ENCODE results near the gene RBM6. TPM values are rescaled to one million over a fixed set of nuclear protein-coding genes. Genes with fewer than 3 reads are reported as not detected.

Gene RBM6
- total RNA-seq, 1 donor from 2014 or later = 53.9 TPM

DNA sequence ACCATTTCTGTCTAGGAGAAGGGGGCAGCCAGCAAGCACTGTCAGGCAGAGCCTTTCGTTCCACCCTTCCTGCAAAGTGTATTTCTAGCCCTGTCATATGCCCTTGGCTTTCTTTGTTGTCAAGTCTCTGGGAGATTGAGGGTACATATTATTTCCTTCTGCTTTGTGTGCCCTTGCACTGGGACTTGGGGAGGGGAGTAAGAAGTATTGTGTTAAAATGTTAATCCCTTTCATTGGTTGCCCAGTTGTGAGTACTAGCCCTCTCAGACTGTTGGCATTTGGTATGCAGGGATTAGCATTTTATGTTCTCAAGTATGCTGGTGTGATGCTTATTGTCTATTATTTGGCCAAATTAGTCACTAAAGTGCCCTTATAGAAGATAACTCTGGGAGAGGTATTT, 63.9 kb downstream of the RBM6 start:
- H3K4me3 ChIP-seq (ENCODE audit: insufficient read depth, low read depth, low read length) = no peak overlapping the region
- peaks cover 42% of the 10 kb centered on the region for H3K79me2 ChIP-seq (ENCODE audit: insufficient read depth, low read length)
- no peaks in the 10 kb centered on the region for H3K9me3 ChIP-seq (ENCODE audit: insufficient read depth, low read depth, low read length)
- Mint-ChIP-seq H3K27ac (ENCODE audit: unreplicated experiment) (no peak overlapping the region), H3K9me3 (ENCODE audit: unreplicated experiment) (no peaks in the 10 kb centered on the region), H3K4me1 (ENCODE audit: low read depth, unreplicated experiment) (peaks cover 7% of the 10 kb centered on the region), H3K27me3 (ENCODE audit: low read depth, unreplicated experiment) (no peaks in the 10 kb centered on the region), H3K4me3 (ENCODE audit: unreplicated experiment) (no peak overlapping the region), H3K36me3 (ENCODE audit: low read depth, unreplicated experiment) (peaks cover 12% of the 10 kb centered on the region)
- peak overlapping the region; percentile 2 for H3K4me2 ChIP-seq (ENCODE audit: low read length)
- H3K27ac ChIP-seq (ENCODE audit: low read depth, low read length) = no peak overlapping the region
- no peaks in the 10 kb centered on the region for H3K27me3 ChIP-seq (ENCODE audit: insufficient read depth, low read length)
- no peak overlapping the region for H2AFZ ChIP-seq (ENCODE audit: low read depth, low read length)
- peaks cover 1% of the 10 kb centered on the region for H3K4me1 ChIP-seq (ENCODE audit: insufficient read depth, low read length)
- no peak overlapping the region for H3K9ac ChIP-seq (ENCODE audit: low read length)
- peaks cover 12% of the 10 kb centered on the region for H3K36me3 ChIP-seq (ENCODE audit: insufficient read depth, low read length)
- peaks cover 39% of the 10 kb centered on the region for H4K20me1 ChIP-seq (ENCODE audit: insufficient read depth, low read length)
- TF ChIP-seq CTCF (IDR thresholded peaks at IDR 0.05; ENCODE audit: insufficient read depth, low read depth, low read length) = no peak
- no peak for TF ChIP-seq EZH2 (IDR thresholded peaks at IDR 0.05; ENCODE audit: insufficient read depth, low read length)
- DNase-seq (ENCODE audit: low read depth) (no peak), FAIRE-seq (peak; percentile 56)

GRCh38 chr3:50008931-50009330, 69.0 kb downstream of the RBM6 start:
- H3K27me3 ChIP-seq (ENCODE audit: insufficient read depth, low read length) = no peaks in the 10 kb centered on the region
- H2AFZ ChIP-seq (ENCODE audit: low read depth, low read length) = no peak overlapping the region
- H3K9ac ChIP-seq (ENCODE audit: low read length) = no peak overlapping the region
- H3K4me3 ChIP-seq (ENCODE audit: insufficient read depth, low read depth, low read length) = no peak overlapping the region
- peaks cover 32% of the 10 kb centered on the region for H4K20me1 ChIP-seq (ENCODE audit: insufficient read depth, low read length)
- Mint-ChIP-seq H3K36me3 (ENCODE audit: low read depth, unreplicated experiment) (peaks cover 14% of the 10 kb centered on the region), H3K27me3 (ENCODE audit: low read depth, unreplicated experiment) (no peaks in the 10 kb centered on the region), H3K4me1 (ENCODE audit: low read depth, unreplicated experiment) (peaks cover 10% of the 10 kb centered on the region), H3K27ac (ENCODE audit: unreplicated experiment) (no peak overlapping the region), H3K9me3 (ENCODE audit: unreplicated experiment) (no peaks in the 10 kb centered on the region), H3K4me3 (ENCODE audit: unreplicated experiment) (no peak overlapping the region)
- H3K9me3 ChIP-seq (ENCODE audit: insufficient read depth, low read depth, low read length) = no peaks in the 10 kb centered on the region
- no peaks in the 10 kb centered on the region for H3K36me3 ChIP-seq (ENCODE audit: insufficient read depth, low read length)
- TF ChIP-seq CTCF (IDR thresholded peaks at IDR 0.05; ENCODE audit: insufficient read depth, low read depth, low read length) = no peak
- TF ChIP-seq EZH2 (IDR thresholded peaks at IDR 0.05; ENCODE audit: insufficient read depth, low read length) = no peak
- H3K27ac ChIP-seq (ENCODE audit: low read depth, low read length) = no peak overlapping the region
- H3K4me2 ChIP-seq (ENCODE audit: low read length) = no peak overlapping the region
- FAIRE-seq (no peak), DNase-seq (ENCODE audit: low read depth) (peak; percentile 43)
- peaks cover 23% of the 10 kb centered on the region for H3K79me2 ChIP-seq (ENCODE audit: insufficient read depth, low read length)
- peaks cover 3% of the 10 kb centered on the region for H3K4me1 ChIP-seq (ENCODE audit: insufficient read depth, low read length)

GRCh38 chr3:50010959-50011358, 71.0 kb downstream of the RBM6 start:
- no peaks in the 10 kb centered on the region for H3K9me3 Mint-ChIP-seq (ENCODE audit: unreplicated experiment)
- H3K36me3 ChIP-seq (ENCODE audit: insufficient read depth, low read length) = no peaks in the 10 kb centered on the region
- no peak for FAIRE-seq

More at GRCh38 chr3:50010959-50011358, 71.0 kb downstream of the RBM6 start:
- Histone ChIP-seq H3K4me1 (ENCODE audit: insufficient read depth, low read length) (peaks cover 3% of the 10 kb centered on the region), H2AFZ (ENCODE audit: low read depth, low read length) (no peak overlapping the region), H3K9ac (ENCODE audit: low read length) (no peak overlapping the region), H3K4me2 (ENCODE audit: low read length) (no peak overlapping the region), H3K79me2 (ENCODE audit: insufficient read depth, low read length) (peaks cover 13% of the 10 kb centered on the region), H4K20me1 (ENCODE audit: insufficient read depth, low read length) (peaks cover 23% of the 10 kb centered on the region), H3K9me3 (ENCODE audit: insufficient read depth, low read depth, low read length) (no peaks in the 10 kb centered on the region), H3K27me3 (ENCODE audit: insufficient read depth, low read length) (no peaks in the 10 kb centered on the region), H3K27ac (ENCODE audit: low read depth, low read length) (no peak overlapping the region), H3K4me3 (ENCODE audit: insufficient read depth, low read depth, low read length) (no peak overlapping the region)
- DNase-seq (ENCODE audit: low read depth) = peak; percentile 37
- Mint-ChIP-seq H3K27me3 (ENCODE audit: low read depth, unreplicated experiment) (no peaks in the 10 kb centered on the region), H3K4me1 (ENCODE audit: low read depth, unreplicated experiment) (peaks cover 12% of the 10 kb centered on the region), H3K4me3 (ENCODE audit: unreplicated experiment) (no peak overlapping the region), H3K27ac (ENCODE audit: unreplicated experiment) (peak overlapping the region; percentile 41), H3K36me3 (ENCODE audit: low read depth, unreplicated experiment) (peaks cover 11% of the 10 kb centered on the region)
- TF ChIP-seq EZH2 (IDR thresholded peaks at IDR 0.05; ENCODE audit: insufficient read depth, low read length) = no peak
- no peak for TF ChIP-seq CTCF (IDR thresholded peaks at IDR 0.05; ENCODE audit: insufficient read depth, low read depth, low read length)

Data from astrocyte (in vitro differentiated cells and primary cell).